CD4-positive, alpha-beta T cell (primary cell): ENCODE measurements around the gene DHCR24. TPM values are rescaled to one million over a fixed set of nuclear protein-coding genes. Genes with fewer than 3 reads are reported as not detected.

ENCODE experiments used
- ATAC-seq: fragments of 200-7000 bp; cut with Tn5 transposase; one replicate; pipeline ENCODE4 v1.10.0; 2022; ENCODE audit warnings: mild to moderate bottlenecking; ENCODE audit not compliant: poor library complexity
- CTCF ChIA-PET: fragments of 350-600 bp; sonication (Branson Sonifier 250); formaldehyde crosslinking; loops from one replicate; lab custom pipeline; 2021; ENCODE audit warnings: antibody characterized with exemption, inconsistent platforms; lab: Charles Lee
- POLR2A ChIA-PET: fragments of 350-600 bp; sonication (Branson Sonifier 250); formaldehyde crosslinking; loops from one replicate; lab custom pipeline; 2021; ENCODE audit warnings: antibody characterized with exemption, inconsistent platforms; lab: Charles Lee
- DNase-seq, 14 experiments: peaks; one replicate each; pipeline ENCODE4 v3.0.0-alpha.2; 2013 to 2020; ENCODE audit warnings: mixed read lengths in 2 of 14
- H3K27ac ChIP-seq, 2 donors: one replicate each; pipeline versions ENCODE4 v1.5.1 to v1.7.0; 2013; ENCODE audit warnings: low read length in 2 of 2, low read depth in 1 of 2, mild to moderate bottlenecking in 1 of 2
- H3K27me3 ChIP-seq, 2 experiments: 1 replicate in 1 of 2; 2 replicates in 1 of 2; pipeline versions ENCODE4 v1.6.1 to v1.7.0; 2013; ENCODE audit warnings: low read length in 2 of 2, control low read depth in 1 of 2, mild to moderate bottlenecking in 1 of 2, moderate library complexity in 1 of 2; ENCODE audit not compliant: insufficient read depth in 2 of 2, control insufficient read depth in 1 of 2
- H3K36me3 ChIP-seq: one replicate; pipeline ENCODE4 v1.6.1; 2013; ENCODE audit warnings: low read length, control low read depth; ENCODE audit not compliant: insufficient read depth
- H3K4me1 ChIP-seq: one replicate; pipeline ENCODE4 v1.6.1; 2013; ENCODE audit warnings: low read length, control low read depth; ENCODE audit not compliant: insufficient read depth
- H3K4me3 ChIP-seq: one replicate; pipeline ENCODE4 v1.5.1; 2013; ENCODE audit warnings: mild to moderate bottlenecking, low read length, moderate library complexity
- H3K9me3 ChIP-seq, 2 experiments: 1 replicate in 1 of 2; 2 replicates in 1 of 2; pipeline versions ENCODE4 v1.6.1 to v1.7.0; 2013; ENCODE audit warnings: low read length in 2 of 2, mild to moderate bottlenecking in 2 of 2, control low read depth in 1 of 2, moderate library complexity in 1 of 2; ENCODE audit not compliant: control insufficient read depth in 1 of 2, insufficient read depth in 1 of 2
- H3K27ac Mint-ChIP-seq: one replicate; pipeline ENCODE4 v1.8.0; 2020; ENCODE audit warnings: mixed read lengths
- H3K27me3 Mint-ChIP-seq: one replicate; pipeline ENCODE4 v1.8.0; 2021; ENCODE audit warnings: mixed read lengths
- H3K36me3 Mint-ChIP-seq: one replicate; pipeline ENCODE4 v1.8.0; 2021; ENCODE audit warnings: low read depth, mixed read lengths
- H3K4me1 Mint-ChIP-seq: one replicate; pipeline ENCODE4 v1.8.0; 2021; ENCODE audit warnings: low read depth, mixed read lengths
- H3K4me3 Mint-ChIP-seq: one replicate; pipeline ENCODE4 v1.8.0; 2020; ENCODE audit warnings: mild to moderate bottlenecking, mixed read lengths
- H3K9me3 Mint-ChIP-seq: one replicate; pipeline ENCODE4 v1.8.0; 2020; ENCODE audit warnings: mixed read lengths
- intact Hi-C, 2 experiments: fragments of 100-400 bp; cut with DNase I in 1 of 2; cut with micrococcal nuclease in 1 of 2; formaldehyde crosslinking; loops; one replicate each; pipeline versions ENCODE4 v1.15.1 to v1.9.0; 2023 to 2025; cut with DNase I, micrococcal nuclease
- total RNA-seq, 174 experiments: library from RNA in 2 of 174; stranded (reverse) in 2 of 174; gene quantifications; one replicate each; pipeline ENCODE4 v1.2.3 and lab custom pipeline; 2021 to 2026
- TF ChIP-seq, protein P1 (sequence below): fragments of 200-600 bp; IDR thresholded peaks from one replicate; pipeline ENCODE4 v1.8.0; 2022; ENCODE audit warnings: antibody characterized with exemption, mild to moderate bottlenecking

The DHCR24 gene
- total RNA-seq, 2 experiments from 2014 or later: 0.34 to 0.55 TPM

DNA sequence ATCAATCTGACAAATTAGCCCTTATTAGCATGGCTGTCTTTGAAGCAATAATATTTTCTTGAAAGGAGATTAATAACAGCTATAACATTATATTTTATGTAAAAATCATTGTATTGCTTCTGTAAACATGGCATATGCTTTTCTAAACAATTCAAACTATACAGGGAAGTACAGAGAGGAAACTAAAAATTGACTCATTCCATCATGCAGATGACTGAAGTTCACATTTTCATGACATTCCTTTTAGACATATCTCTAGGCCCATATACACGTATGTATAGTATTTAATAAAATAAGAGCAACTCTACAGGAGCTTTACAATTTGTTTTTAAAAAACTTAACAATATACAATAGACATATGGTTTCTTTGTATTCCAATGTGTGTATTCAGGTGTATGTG is 5.6 kb upstream of the DHCR24 start:
- Mint-ChIP-seq H3K9me3 (no peaks in the 10 kb centered on the region), H3K4me3 (no peak overlapping the region), H3K27me3 (no peaks in the 10 kb centered on the region), H3K4me1 (peaks cover 8% of the 10 kb centered on the region), H3K27ac (no peak overlapping the region), H3K36me3 (no peaks in the 10 kb centered on the region)
- ChIA-PET CTCF (no interaction called here), POLR2A (no interaction called here)
- no peak overlapping the region for H3K4me3 ChIP-seq
- peaks cover 6% of the 10 kb centered on the region for H3K4me1 ChIP-seq
- no peak overlapping the region for H3K27ac ChIP-seq
- intact Hi-C loops: no loop called here
- ATAC-seq: no peak
- no peaks in the 10 kb centered on the region for H3K9me3 ChIP-seq
- no peaks in the 10 kb centered on the region for H3K27me3 ChIP-seq
- H3K36me3 ChIP-seq: no peaks in the 10 kb centered on the region
- DNase-seq: no peak
- TF ChIP-seq, protein P1, sequence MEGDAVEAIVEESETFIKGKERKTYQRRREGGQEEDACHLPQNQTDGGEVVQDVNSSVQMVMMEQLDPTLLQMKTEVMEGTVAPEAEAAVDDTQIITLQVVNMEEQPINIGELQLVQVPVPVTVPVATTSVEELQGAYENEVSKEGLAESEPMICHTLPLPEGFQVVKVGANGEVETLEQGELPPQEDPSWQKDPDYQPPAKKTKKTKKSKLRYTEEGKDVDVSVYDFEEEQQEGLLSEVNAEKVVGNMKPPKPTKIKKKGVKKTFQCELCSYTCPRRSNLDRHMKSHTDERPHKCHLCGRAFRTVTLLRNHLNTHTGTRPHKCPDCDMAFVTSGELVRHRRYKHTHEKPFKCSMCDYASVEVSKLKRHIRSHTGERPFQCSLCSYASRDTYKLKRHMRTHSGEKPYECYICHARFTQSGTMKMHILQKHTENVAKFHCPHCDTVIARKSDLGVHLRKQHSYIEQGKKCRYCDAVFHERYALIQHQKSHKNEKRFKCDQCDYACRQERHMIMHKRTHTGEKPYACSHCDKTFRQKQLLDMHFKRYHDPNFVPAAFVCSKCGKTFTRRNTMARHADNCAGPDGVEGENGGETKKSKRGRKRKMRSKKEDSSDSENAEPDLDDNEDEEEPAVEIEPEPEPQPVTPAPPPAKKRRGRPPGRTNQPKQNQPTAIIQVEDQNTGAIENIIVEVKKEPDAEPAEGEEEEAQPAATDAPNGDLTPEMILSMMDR: no peak

DNA sequence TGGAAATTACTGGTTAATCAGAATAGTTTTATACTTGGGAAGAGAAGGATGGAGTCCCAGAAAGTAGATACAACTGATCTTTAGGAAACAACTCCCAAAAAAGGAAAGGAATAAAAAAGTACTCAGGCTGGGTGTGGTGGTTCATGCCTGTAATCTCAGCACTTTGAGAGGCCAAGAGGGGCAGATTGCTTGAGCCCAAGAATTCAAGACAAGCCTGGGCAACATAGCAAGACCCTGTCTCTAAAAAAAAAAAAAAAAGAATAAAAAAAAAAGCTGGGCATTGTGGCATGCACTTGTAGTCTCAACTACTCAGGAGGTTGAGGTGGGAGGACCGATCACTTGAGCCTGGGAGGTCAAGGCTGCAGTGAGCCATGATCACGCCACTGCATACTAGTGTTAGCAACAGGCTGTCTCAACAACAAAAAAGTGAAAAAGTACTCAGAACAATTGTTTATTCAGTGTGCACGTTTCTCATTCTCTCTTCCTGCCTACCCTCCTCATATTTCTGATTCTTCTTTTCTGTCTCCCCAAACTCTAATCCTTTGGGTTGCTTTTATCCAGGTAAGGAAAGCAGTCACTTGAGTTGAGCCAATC is 2.2 kb upstream of the DHCR24 start:
- peaks cover 22% of the 10 kb centered on the region for H3K4me1 ChIP-seq
- H3K27ac ChIP-seq: no peak overlapping the region
- Mint-ChIP-seq H3K4me1 (peaks cover 26% of the 10 kb centered on the region), H3K9me3 (no peaks in the 10 kb centered on the region), H3K27ac (no peak overlapping the region), H3K36me3 (peaks cover 4% of the 10 kb centered on the region), H3K4me3 (no peak overlapping the region), H3K27me3 (peaks cover 4% of the 10 kb centered on the region)
- ATAC-seq (no peak), DNase-seq (no peak)
- ChIA-PET POLR2A (no interaction called here), CTCF (no interaction called here)
- intact Hi-C loops: no loop called here
- no peaks in the 10 kb centered on the region for H3K9me3 ChIP-seq
- H3K4me3 ChIP-seq: no peak overlapping the region
- no peaks in the 10 kb centered on the region for H3K36me3 ChIP-seq
- peaks cover 0 to 2% of the 10 kb centered on the region in 2 experiments for H3K27me3 ChIP-seq
- TF ChIP-seq, protein P1: no peak

DNA sequence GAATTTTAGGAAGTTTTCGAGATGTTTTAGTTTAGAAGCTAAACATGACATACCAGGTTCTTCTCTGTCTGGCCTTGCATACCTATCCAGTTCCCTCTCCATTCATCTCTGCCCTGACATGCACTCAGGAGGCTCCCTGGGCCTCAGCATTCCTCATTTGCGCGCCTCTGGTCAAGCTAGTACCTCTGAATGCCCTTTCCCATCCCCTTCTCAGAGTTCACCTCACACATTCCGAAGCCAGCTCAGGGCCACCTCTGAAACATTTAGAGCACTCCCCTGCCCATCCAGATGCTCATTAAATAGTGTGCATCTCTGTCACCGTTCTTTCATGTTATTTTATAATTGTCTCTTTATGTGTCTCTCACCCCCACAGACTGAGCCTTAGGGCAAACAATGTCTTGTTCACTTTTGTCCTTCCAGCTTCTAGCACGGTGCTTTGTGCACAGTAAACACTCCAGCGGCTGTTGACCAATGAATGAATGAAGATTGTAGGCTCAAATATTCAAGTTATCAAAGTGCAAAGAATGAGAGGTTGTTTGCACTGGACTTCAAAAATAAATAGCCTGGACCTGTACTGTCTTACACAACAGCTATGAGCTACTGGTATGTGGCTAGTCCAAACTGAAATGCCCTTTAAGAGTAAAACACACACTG is 1.2 kb upstream of the DHCR24 start:
- H3K27ac ChIP-seq: no peak overlapping the region
- peaks cover 22% of the 10 kb centered on the region for H3K4me1 ChIP-seq
- POLR2A ChIA-PET: interaction anchor here (0.8 kb wide), 1 partner anchor 943 kb away, joined by 3 read pairs; no protein-coding TSS in a partner anchor

More for the DNA sequence above, 1.2 kb upstream of the DHCR24 start:
- Mint-ChIP-seq H3K4me1 (peaks cover 26% of the 10 kb centered on the region), H3K4me3 (peak overlapping the region; percentile 91), H3K9me3 (no peaks in the 10 kb centered on the region), H3K36me3 (peaks cover 4% of the 10 kb centered on the region), H3K27me3 (peaks cover 4% of the 10 kb centered on the region), H3K27ac (no peak overlapping the region)
- intact Hi-C loops: no loop called here
- Histone ChIP-seq H3K27me3 (peaks cover 0 to 2% of the 10 kb centered on the region in 2 experiments), H3K9me3 (no peaks in the 10 kb centered on the region), H3K4me3 (no peak overlapping the region), H3K36me3 (no peaks in the 10 kb centered on the region)
- CTCF ChIA-PET: no interaction called here
- no peak for DNase-seq
- no peak for ATAC-seq
- TF ChIP-seq, protein P1: no peak
